ENCODE measurements around the gene GPSM1. TPM values are rescaled to one million over a fixed set of nuclear protein-coding genes. Genes with fewer than 3 reads are reported as not detected.

Gene GPSM1
- total RNA-seq, 1 experiment from 2014 or later, result 24.7 TPM

- H3K79me2 ChIP-seq (ENCODE audit: insufficient read depth, low read length), result no peaks in the 10 kb centered on the region
- no peaks in the 10 kb centered on the region for H3K4me1 ChIP-seq (ENCODE audit: insufficient read depth, low read length)
- H3K4ac ChIP-seq (ENCODE audit: low read depth, low read length), result no peak overlapping the region
- no peak overlapping the region for H2BK120ac ChIP-seq (ENCODE audit: low read depth, low read length, poor library complexity, severe bottlenecking)
- no peak for DNase-seq
- H3K9me3 ChIP-seq (ENCODE audit: control insufficient read depth, low read depth, low read length), result peaks cover 12% of the 10 kb centered on the region
- H3K36me3 Mint-ChIP-seq (ENCODE audit: insufficient read depth in 1 of 3, low read depth in 3 of 3), result no peaks in the 10 kb centered on the region
- no peaks in the 10 kb centered on the region for H3K79me1 ChIP-seq (ENCODE audit: insufficient read depth, low read depth, low read length, poor library complexity, severe bottlenecking)
- H2AFZ ChIP-seq (ENCODE audit: low read length), result no peak overlapping the region
- H3K23ac ChIP-seq (ENCODE audit: insufficient read length, low read depth, low read length), result no peak overlapping the region
- H3K27ac Mint-ChIP-seq, result no peak overlapping the region
- H2BK12ac ChIP-seq (ENCODE audit: insufficient read length, low read depth, low read length), result no peak overlapping the region
- no peaks in the 10 kb centered on the region for H4K20me1 ChIP-seq (ENCODE audit: control insufficient read depth, insufficient read depth, insufficient read length)
- no peak overlapping the region for H3K4me2 ChIP-seq (ENCODE audit: insufficient read depth, insufficient read length, low read length)
- H3K9me3 Mint-ChIP-seq, result no peaks in the 10 kb centered on the region
- H3K18ac ChIP-seq (ENCODE audit: insufficient read length, low read depth, low read length), result no peak overlapping the region
- no peaks in the 10 kb centered on the region; the same call in 1 of the 2 replicates for H3K27me3 Mint-ChIP-seq (ENCODE audit: low read depth)
- no peak overlapping the region for H4K91ac ChIP-seq (ENCODE audit: insufficient read length, low read depth, low read length)
- no peak overlapping the region for H3K27ac ChIP-seq (ENCODE audit: insufficient read length, low read depth, low read length)
- peaks cover 3% of the 10 kb centered on the region in 2 experiments; a peak in 3 of 4 replicates for H3K4me1 Mint-ChIP-seq
- no peaks in the 10 kb centered on the region for H3K27me3 ChIP-seq (ENCODE audit: insufficient read depth, low read length)
- H2AK5ac ChIP-seq (ENCODE audit: insufficient read length, low read length), result no peak overlapping the region
- no peak overlapping the region for H3K9ac ChIP-seq (ENCODE audit: extremely low read depth, insufficient read length, low read length)
- H3T11ph ChIP-seq (ENCODE audit: low read length), result no peak overlapping the region
- no peak overlapping the region for H2BK15ac ChIP-seq (ENCODE audit: low read depth, low read length)
- H2BK5ac ChIP-seq (ENCODE audit: insufficient read length, low read length), result no peak overlapping the region
- H3K23me2 ChIP-seq (ENCODE audit: insufficient read length, low read depth, low read length, poor library complexity, severe bottlenecking), result no peaks in the 10 kb centered on the region
- H4K5ac ChIP-seq (ENCODE audit: insufficient read length, low read depth, low read length), result no peak overlapping the region
- no CpG with 5 or more reads among the region's 16 CpGs for WGBS (ENCODE audit: extremely low coverage, insufficient read length, low lambda C conversion rate)
- H2BK20ac ChIP-seq (ENCODE audit: low read depth, low read length, poor library complexity, severe bottlenecking), result no peak overlapping the region
- no peak overlapping the region for H4K8ac ChIP-seq (replicated peaks; ENCODE audit: insufficient read length, low read depth, low read length)
- no peak overlapping the region for H3K4me3 Mint-ChIP-seq
- H3K14ac ChIP-seq (ENCODE audit: insufficient read depth, low read length), result no peak overlapping the region
- TF ChIP-seq CTCF (conservative IDR thresholded peaks at IDR 0.05), result no peak
- no peak overlapping the region for H3K56ac ChIP-seq (ENCODE audit: insufficient read length, low read depth, low read length)
Measured at GRCh38 chr9:136296434-136297015, 30.8 kb upstream of the GPSM1 start.
